Loucy (cell line): ENCODE measurements around the gene GJB6.

ENCODE experiments used
- H2AFZ ChIP-seq: fragments of 200-600 bp; sonication (generic); 2 replicates; pipeline ENCODE4 v1.6.0; 2016; ENCODE audit warnings: antibody characterized with exemption, mild to moderate bottlenecking, low read length, moderate library complexity
- H3F3A ChIP-seq: fragments of 200-600 bp; 2 replicates; pipeline ENCODE4 v1.6.0; 2016; ENCODE audit warnings: antibody characterized with exemption, low read depth, mild to moderate bottlenecking
- H3K27me3 ChIP-seq: fragments of 200-600 bp; sonication (generic); 2 replicates; pipeline ENCODE4 v1.6.1; 2014; ENCODE audit warnings: low read length, mild to moderate bottlenecking; ENCODE audit not compliant: insufficient read depth, poor library complexity, severe bottlenecking
- H3K36me3 ChIP-seq: fragments of 200-600 bp; sonication (generic); 2 replicates; pipeline ENCODE4 v1.6.1; 2016; ENCODE audit warnings: low read length; ENCODE audit not compliant: insufficient read depth
- H3K4me1 ChIP-seq: fragments of 200-600 bp; sonication (generic); 2 replicates; pipeline ENCODE4 v1.5.1; 2014; ENCODE audit warnings: low read length, mild to moderate bottlenecking; ENCODE audit not compliant: insufficient read depth, poor library complexity, severe bottlenecking
- H3K4me2 ChIP-seq: fragments of 200-600 bp; sonication (generic); 2 replicates; pipeline ENCODE4 v1.6.0; 2014; ENCODE audit warnings: antibody characterized with exemption, low read length, low read depth, mild to moderate bottlenecking; ENCODE audit not compliant: poor library complexity, severe bottlenecking
- H3K4me3 ChIP-seq: fragments of 200-600 bp; sonication (generic); 2 replicates; pipeline ENCODE4 v1.5.1; 2014; ENCODE audit warnings: low read length, mild to moderate bottlenecking, mixed read lengths; ENCODE audit not compliant: poor library complexity, severe bottlenecking
- H3K79me2 ChIP-seq: fragments of 200-600 bp; sonication (generic); 2 replicates; pipeline ENCODE4 v1.6.1; 2014; ENCODE audit warnings: low read length; ENCODE audit not compliant: insufficient read depth
- H3K9ac ChIP-seq: fragments of 200-600 bp; sonication (generic); 2 replicates; pipeline ENCODE4 v1.6.0; 2014; ENCODE audit warnings: mild to moderate bottlenecking, low read depth, low read length, moderate library complexity; ENCODE audit not compliant: poor library complexity, severe bottlenecking
- H3K9me2 ChIP-seq: fragments of 200-600 bp; sonication (generic); replicated peaks from 2 replicates; pipeline ENCODE4 v1.6.1; 2016; ENCODE audit warnings: low read depth, low read length, mixed read lengths
- H3K9me3 ChIP-seq: fragments of 200-600 bp; sonication (generic); 2 replicates; pipeline ENCODE4 v1.6.1; 2014; ENCODE audit warnings: mild to moderate bottlenecking, antibody characterized with exemption, low read length, low read depth; ENCODE audit not compliant: insufficient read depth
- H4K20me1 ChIP-seq: fragments of 200-600 bp; sonication (generic); 2 replicates; pipeline ENCODE4 v1.6.0; 2014; ENCODE audit warnings: antibody characterized with exemption, low read length, mild to moderate bottlenecking; ENCODE audit not compliant: insufficient read depth, poor library complexity, severe bottlenecking
- EZH2phosphoT487 ChIP-seq: fragments of 200-600 bp; IDR thresholded peaks from 2 replicates; pipeline ENCODE4 v1.6.1; 2018; ENCODE audit warnings: antibody characterized with exemption, mild to moderate bottlenecking, moderate library complexity, borderline replicate concordance
- TF ChIP-seq, protein P1 (sequence below): fragments of 200-600 bp; sonication (generic); conservative IDR thresholded peaks from 2 replicates; pipeline ENCODE4 v1.5.1; 2014; ENCODE audit warnings: mild to moderate bottlenecking, antibody characterized with exemption, low read length

Gene GJB6

DNA sequence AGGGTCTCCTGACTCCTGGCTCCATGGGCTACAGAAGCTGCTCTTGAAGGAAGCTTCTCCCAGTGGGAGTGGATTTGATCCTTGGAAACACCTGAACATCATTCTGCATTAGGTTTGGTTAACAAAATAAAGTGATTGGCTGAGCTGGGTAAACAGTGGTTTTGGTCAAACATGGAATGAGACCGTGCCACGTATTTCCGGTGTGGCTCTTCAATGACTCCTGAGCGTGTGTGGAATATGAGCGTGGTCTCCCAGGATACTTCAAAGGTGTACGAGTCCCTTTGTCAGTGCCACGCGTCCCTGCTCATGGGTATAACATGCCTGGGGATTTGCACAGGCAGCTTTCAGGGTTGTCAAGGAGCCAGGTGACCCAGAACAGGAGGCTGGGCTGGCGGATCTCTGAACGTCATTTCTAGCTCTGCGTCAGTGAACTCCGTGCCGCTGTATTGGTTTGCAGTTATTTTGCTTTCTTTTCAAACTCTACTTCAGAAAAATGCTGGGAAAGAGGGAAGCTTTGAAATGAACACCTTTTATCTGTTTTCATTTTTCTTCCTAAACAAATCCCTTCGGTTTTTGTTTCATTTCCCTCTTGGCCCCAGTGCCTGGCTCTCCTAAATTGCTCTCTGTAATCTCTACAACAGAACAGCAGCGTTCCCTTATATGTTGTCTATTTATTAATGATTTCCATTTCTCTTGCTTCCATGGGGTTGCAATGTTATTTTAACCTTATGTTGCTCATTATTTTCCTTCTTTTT, 26.3 kb upstream of the GJB6 start:
- no peaks in the 10 kb centered on the region for H3K4me1 ChIP-seq
- no peak overlapping the region for H3K4me2 ChIP-seq
- no peak overlapping the region for H2AFZ ChIP-seq
- H3K4me3 ChIP-seq: no peak overlapping the region
- no peaks in the 10 kb centered on the region for H3K79me2 ChIP-seq
- H3F3A ChIP-seq: no peaks in the 10 kb centered on the region
- TF ChIP-seq EZH2phosphoT487: no peak
- TF ChIP-seq, protein P1, sequence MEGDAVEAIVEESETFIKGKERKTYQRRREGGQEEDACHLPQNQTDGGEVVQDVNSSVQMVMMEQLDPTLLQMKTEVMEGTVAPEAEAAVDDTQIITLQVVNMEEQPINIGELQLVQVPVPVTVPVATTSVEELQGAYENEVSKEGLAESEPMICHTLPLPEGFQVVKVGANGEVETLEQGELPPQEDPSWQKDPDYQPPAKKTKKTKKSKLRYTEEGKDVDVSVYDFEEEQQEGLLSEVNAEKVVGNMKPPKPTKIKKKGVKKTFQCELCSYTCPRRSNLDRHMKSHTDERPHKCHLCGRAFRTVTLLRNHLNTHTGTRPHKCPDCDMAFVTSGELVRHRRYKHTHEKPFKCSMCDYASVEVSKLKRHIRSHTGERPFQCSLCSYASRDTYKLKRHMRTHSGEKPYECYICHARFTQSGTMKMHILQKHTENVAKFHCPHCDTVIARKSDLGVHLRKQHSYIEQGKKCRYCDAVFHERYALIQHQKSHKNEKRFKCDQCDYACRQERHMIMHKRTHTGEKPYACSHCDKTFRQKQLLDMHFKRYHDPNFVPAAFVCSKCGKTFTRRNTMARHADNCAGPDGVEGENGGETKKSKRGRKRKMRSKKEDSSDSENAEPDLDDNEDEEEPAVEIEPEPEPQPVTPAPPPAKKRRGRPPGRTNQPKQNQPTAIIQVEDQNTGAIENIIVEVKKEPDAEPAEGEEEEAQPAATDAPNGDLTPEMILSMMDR: no peak
- H3K36me3 ChIP-seq: no peaks in the 10 kb centered on the region
- no peak overlapping the region for H3K9ac ChIP-seq
- no peaks in the 10 kb centered on the region for H4K20me1 ChIP-seq
- H3K9me2 ChIP-seq: no peaks in the 10 kb centered on the region
- H3K9me3 ChIP-seq: no peaks in the 10 kb centered on the region
- no peaks in the 10 kb centered on the region for H3K27me3 ChIP-seq

DNA sequence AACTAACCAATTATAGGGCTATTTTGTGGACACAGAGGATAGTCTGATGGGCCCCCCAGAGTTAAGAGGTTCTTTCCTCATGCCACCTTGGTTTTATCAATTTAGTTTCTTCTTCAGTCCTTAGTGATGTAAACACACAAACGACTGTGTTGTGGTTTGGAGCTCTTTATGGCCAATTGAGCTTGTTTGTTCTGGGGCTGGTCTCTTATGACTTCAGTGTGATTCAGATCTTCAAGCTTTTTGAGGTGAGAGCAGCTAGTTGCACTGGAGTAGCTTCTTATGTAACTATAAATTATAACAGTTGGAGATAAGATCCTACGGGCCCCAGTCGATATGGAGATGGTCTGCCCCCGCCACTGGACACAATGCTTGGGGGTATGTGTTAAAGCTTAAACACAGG, 22.0 kb upstream of the GJB6 start:
- no peak overlapping the region for H3K4me3 ChIP-seq
- no peaks in the 10 kb centered on the region for H3K9me2 ChIP-seq
- H3K36me3 ChIP-seq: no peaks in the 10 kb centered on the region
- no peak overlapping the region for H3K9ac ChIP-seq
- H3F3A ChIP-seq: no peaks in the 10 kb centered on the region
- no peak overlapping the region for H2AFZ ChIP-seq
- no peaks in the 10 kb centered on the region for H3K9me3 ChIP-seq
- TF ChIP-seq EZH2phosphoT487: no peak
- TF ChIP-seq, protein P1: no peak
- H3K4me2 ChIP-seq: no peak overlapping the region
- H3K79me2 ChIP-seq: no peaks in the 10 kb centered on the region
- H3K4me1 ChIP-seq: no peaks in the 10 kb centered on the region
- H4K20me1 ChIP-seq: no peaks in the 10 kb centered on the region
- no peaks in the 10 kb centered on the region for H3K27me3 ChIP-seq

DNA sequence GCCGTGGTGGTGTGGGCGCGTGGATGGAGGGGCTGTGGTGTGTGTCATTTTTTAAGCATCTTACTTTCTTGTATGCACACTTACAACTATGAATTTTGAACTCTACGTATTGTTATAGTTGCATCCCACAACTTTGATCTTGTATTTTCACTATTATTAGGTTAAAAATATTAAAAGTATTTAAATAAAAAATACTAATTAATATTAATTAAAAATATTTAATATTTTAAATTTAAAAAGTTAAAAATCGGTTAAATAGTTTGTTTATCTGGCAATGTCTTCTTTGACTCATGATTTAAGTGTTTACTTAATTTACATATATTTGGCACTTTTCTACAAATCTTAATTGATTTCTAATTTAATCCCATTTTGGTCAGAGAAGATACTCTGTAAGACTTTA, 17.8 kb upstream of the GJB6 start:
- Histone ChIP-seq H3K9me2 (no peaks in the 10 kb centered on the region), H3K4me3 (no peak overlapping the region), H3K36me3 (no peaks in the 10 kb centered on the region), H3K9me3 (no peaks in the 10 kb centered on the region), H3K4me2 (no peak overlapping the region), H2AFZ (no peak overlapping the region), H4K20me1 (no peaks in the 10 kb centered on the region), H3F3A (no peaks in the 10 kb centered on the region), H3K27me3 (no peaks in the 10 kb centered on the region), H3K9ac (no peak overlapping the region), H3K4me1 (no peaks in the 10 kb centered on the region), H3K79me2 (no peaks in the 10 kb centered on the region)
- TF ChIP-seq, protein P1: no peak
- TF ChIP-seq EZH2phosphoT487: no peak
